ENCODE results near the gene KLF16.

- TF ChIP-seq ETV6 (CRISPR knock-in tag; IDR thresholded peaks at IDR 0.05), result 0 out of 2 replicates have a peak, but pooled peaks have one; percentile 44
- TF ChIP-seq JUN (CRISPR knock-in tag; IDR thresholded peaks at IDR 0.05), result no peak
- TF ChIP-seq HMGXB4 (CRISPR knock-in tag; IDR thresholded peaks at IDR 0.05), result no peak
- no peak for TF ChIP-seq CTCF (IDR thresholded peaks at IDR 0.05)
- TF ChIP-seq PRRX2 (CRISPR knock-in tag; IDR thresholded peaks at IDR 0.05), result no peak
- TF ChIP-seq ATF1 (CRISPR knock-in tag; IDR thresholded peaks at IDR 0.05), result no peak
- TF ChIP-seq SMAD3 (CRISPR knock-in tag; IDR thresholded peaks at IDR 0.05; ENCODE audit: borderline replicate concordance), result no peak
- TF ChIP-seq ATF6 (CRISPR knock-in tag; IDR thresholded peaks at IDR 0.05), result no peak
- no peak for TF ChIP-seq NR1H2 (CRISPR knock-in tag; IDR thresholded peaks at IDR 0.05)
- TF ChIP-seq GABPB1 (CRISPR knock-in tag; IDR thresholded peaks at IDR 0.05), result no peak
- TF ChIP-seq ZBTB43 (CRISPR knock-in tag; IDR thresholded peaks at IDR 0.05), result no peak; the same call in 1 of the 2 replicates
Observed at GRCh38 chr19:1847684-1848398, 15.5 kb downstream of the KLF16 start.

Data from WTC11 (cell line).